ENCODE results near the gene SLC9A8. TPM values are rescaled to one million over a fixed set of nuclear protein-coding genes. Genes with fewer than 3 reads are reported as not detected.
"Not testable (repeated sequence)": the region's sequence is repeated elsewhere in the genome, so short reads cannot be mapped to it uniquely, and the experiment has no call there.

SLC9A8 gene
- total RNA-seq, 3 donors from 2014 or later, result 15.9 to 26.9 (median 16.3) TPM

DNA sequence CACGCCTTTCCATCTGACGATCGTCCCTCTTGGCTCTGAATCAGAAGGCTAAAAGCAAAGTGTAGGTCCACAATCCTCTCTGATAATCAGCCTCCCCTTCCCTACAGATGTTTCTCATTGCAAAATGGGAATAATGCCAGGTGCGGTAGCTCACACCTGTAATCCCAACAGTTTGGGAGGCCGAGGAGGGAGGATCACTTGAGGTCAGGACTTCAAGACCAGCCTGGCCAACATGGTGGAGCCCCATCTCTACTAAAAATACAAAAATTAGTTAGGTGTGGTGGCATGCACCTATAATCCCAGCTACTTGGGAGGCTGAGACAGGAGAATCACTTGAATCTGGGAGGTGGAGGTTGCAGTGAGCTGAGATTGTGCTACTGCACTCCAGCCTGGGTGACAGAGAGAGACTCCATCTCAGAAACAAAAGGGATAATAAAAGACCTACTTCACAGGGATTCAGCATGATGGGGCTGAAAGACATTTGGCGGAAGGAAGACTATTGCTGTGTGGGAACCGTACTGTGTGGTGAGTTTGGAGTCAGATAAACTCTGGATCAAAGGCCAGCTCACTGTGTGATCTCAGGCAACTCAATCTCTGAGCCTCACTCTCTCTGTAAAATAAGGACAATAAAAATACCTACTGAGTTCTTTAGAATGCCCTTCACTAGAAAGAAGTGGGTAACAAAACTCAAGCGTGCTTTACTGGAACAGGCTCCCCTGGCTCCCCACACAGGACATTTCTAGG lies 15.9 kb upstream of the SLC9A8 start:
- H3K4me3 ChIP-seq, result no peak overlapping the region
- H3K4me1 ChIP-seq (ENCODE audit: low read depth), result peaks cover 13% of the 10 kb centered on the region
- H3K36me3 ChIP-seq (ENCODE audit: low read depth), result no peaks in the 10 kb centered on the region
- no peaks in the 10 kb centered on the region for H3K9me3 ChIP-seq
- DNase-seq, result peak in 2 of 3 donors; percentile 14 to 33
- ATAC-seq, result peak; percentile 34
- TF ChIP-seq, protein P1, sequence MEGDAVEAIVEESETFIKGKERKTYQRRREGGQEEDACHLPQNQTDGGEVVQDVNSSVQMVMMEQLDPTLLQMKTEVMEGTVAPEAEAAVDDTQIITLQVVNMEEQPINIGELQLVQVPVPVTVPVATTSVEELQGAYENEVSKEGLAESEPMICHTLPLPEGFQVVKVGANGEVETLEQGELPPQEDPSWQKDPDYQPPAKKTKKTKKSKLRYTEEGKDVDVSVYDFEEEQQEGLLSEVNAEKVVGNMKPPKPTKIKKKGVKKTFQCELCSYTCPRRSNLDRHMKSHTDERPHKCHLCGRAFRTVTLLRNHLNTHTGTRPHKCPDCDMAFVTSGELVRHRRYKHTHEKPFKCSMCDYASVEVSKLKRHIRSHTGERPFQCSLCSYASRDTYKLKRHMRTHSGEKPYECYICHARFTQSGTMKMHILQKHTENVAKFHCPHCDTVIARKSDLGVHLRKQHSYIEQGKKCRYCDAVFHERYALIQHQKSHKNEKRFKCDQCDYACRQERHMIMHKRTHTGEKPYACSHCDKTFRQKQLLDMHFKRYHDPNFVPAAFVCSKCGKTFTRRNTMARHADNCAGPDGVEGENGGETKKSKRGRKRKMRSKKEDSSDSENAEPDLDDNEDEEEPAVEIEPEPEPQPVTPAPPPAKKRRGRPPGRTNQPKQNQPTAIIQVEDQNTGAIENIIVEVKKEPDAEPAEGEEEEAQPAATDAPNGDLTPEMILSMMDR (IDR thresholded peaks at IDR 0.05), result no peak
- intact Hi-C loops (cut with DNase I, micrococcal nuclease), result no loop called here

DNA sequence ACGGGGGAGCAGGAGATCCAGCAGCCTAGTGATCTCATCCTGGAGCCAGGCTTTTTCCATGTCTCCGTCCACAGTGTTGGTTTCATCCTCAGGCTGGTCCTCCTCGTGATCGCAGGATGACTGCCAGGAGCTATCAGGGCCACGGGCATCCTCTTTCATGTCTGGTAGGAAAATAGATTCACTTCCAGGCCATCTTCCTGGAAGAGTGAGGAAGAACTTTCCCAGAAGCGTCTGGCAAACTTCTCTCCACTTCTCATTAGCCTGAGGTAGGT lies 15.3 kb upstream of the SLC9A8 start:
- DNase-seq, result no peak
- no peak for ATAC-seq
- TF ChIP-seq, protein P1 (IDR thresholded peaks at IDR 0.05), result no peak
- H3K4me1 ChIP-seq (ENCODE audit: low read depth), result peaks cover 13% of the 10 kb centered on the region
- H3K36me3 ChIP-seq (ENCODE audit: low read depth), result no peaks in the 10 kb centered on the region
- intact Hi-C loops (cut with DNase I, micrococcal nuclease), result no loop called here
- no peak overlapping the region for H3K4me3 ChIP-seq
- no peaks in the 10 kb centered on the region for H3K9me3 ChIP-seq

DNA sequence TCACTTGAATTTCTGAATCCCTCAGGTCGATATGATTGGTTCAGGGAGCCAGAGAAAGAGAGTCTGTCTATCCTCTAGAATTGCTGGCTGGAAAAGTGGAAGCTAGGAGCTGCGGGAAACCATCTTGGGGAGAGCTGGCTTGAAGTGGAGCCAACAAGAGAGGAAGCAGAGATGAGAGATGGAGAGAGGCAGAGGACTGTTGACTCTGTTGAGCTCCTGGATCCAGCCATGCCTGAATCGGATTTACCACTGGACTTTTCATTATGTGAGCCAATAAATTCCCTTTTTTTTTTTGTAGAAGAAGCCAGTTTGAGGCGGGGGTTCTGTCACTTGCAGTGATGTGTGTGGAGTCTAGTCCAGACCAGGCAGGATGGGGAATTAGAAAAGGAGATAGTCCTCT lies 13.9 kb upstream of the SLC9A8 start:
- no peaks in the 10 kb centered on the region for H3K36me3 ChIP-seq (ENCODE audit: low read depth)
- intact Hi-C loops (cut with DNase I, micrococcal nuclease), result no loop called here
- ATAC-seq, result no peak
- TF ChIP-seq, protein P1 (IDR thresholded peaks at IDR 0.05), result no peak
- peaks cover 14% of the 10 kb centered on the region for H3K4me1 ChIP-seq (ENCODE audit: low read depth)
- H3K9me3 ChIP-seq, result no peaks in the 10 kb centered on the region
- H3K4me3 ChIP-seq, result no peak overlapping the region
- DNase-seq, result no peak

DNA sequence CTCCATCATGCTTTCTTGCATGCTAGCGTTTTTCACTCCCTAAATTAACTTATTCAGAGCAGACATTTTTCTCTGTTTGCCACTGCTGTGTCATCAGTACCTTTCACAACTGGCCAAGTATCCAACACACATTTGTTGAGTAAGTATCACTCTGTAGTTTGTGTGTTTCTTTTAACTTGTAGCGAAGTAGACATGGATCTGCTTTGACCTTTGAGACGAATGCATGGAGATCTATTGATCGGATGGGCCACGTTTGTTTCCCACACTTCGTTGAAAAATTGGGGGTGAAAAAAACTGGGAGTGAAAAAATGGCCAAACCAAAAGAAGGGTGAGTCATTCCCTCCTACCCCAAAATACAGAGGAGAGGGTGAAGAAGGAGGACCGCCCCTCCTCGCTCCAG lies 12.9 kb upstream of the SLC9A8 start:
- no peaks in the 10 kb centered on the region for H3K9me3 ChIP-seq
- H3K4me3 ChIP-seq, result no peak overlapping the region
- ATAC-seq (no peak), DNase-seq (no peak)
- intact Hi-C loops (cut with DNase I, micrococcal nuclease), result no loop called here
- TF ChIP-seq, protein P1 (IDR thresholded peaks at IDR 0.05), result no peak
- H3K4me1 ChIP-seq (ENCODE audit: low read depth), result peaks cover 8% of the 10 kb centered on the region
- no peaks in the 10 kb centered on the region for H3K36me3 ChIP-seq (ENCODE audit: low read depth)

DNA sequence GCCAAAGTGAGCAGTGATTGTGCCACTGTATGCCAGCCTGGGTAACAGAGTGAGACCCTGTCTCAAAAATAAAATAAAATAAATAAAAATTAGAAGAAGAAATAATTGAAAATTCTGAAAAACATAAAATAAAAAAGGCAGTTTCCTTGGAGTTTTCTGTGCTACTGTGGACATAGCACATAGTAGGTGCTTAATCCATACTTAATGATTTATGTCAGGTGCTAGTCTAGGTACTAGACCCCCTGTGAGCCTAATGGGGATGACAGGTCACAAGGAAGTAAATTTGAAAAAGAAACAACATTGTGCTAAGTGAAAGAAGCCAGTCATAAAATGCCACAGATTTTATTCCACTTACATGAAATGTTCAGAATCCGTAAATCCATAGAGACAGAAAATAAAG lies 9.2 kb upstream of the SLC9A8 start:
- H3K4me1 ChIP-seq (ENCODE audit: low read depth), result peaks cover 8% of the 10 kb centered on the region
- H3K4me3 ChIP-seq, result no peak overlapping the region
- no peak for ATAC-seq
- H3K36me3 ChIP-seq (ENCODE audit: low read depth), result no peaks in the 10 kb centered on the region
- no peaks in the 10 kb centered on the region for H3K9me3 ChIP-seq
- TF ChIP-seq, protein P1 (IDR thresholded peaks at IDR 0.05), result no peak
- no peak for DNase-seq
- intact Hi-C loops (cut with DNase I, micrococcal nuclease), result no loop called here

DNA sequence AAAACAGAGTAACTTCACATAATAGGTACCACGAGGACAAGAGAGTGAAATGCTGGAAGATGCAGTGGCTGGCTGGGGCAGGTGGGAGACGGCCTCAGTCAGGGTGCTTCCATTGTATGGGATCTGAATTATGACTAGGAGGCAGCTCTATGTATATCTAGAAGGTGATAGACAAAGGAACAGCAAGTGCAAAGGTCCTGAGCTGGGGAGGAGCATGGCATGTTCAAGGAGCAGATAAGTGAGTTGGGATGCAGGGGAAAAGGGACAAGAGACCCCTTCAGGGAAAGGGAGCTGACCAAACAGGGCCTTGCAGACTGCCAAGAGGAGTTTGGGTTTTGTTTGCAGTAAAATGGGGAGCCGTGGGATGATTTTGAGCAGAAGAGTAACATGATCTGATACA lies 8.3 kb upstream of the SLC9A8 start:
- intact Hi-C loops (cut with DNase I, micrococcal nuclease), result no loop called here
- H3K9me3 ChIP-seq, result no peaks in the 10 kb centered on the region
- H3K36me3 ChIP-seq (ENCODE audit: low read depth), result no peaks in the 10 kb centered on the region
- DNase-seq (no peak), ATAC-seq (no peak)
- TF ChIP-seq, protein P1 (IDR thresholded peaks at IDR 0.05), result no peak
- H3K4me1 ChIP-seq (ENCODE audit: low read depth), result peaks cover 8% of the 10 kb centered on the region
- H3K4me3 ChIP-seq, result no peak overlapping the region

GRCh38 chr20:49805224-49805876 lies 7.3 kb upstream of the SLC9A8 start:
- DNase-seq, result peak in 1 of 3 donors; percentile 75
- intact Hi-C loops (cut with DNase I, micrococcal nuclease), result not testable (repeated sequence)

More at GRCh38 chr20:49805224-49805876, 7.3 kb upstream of the SLC9A8 start:
- H3K4me1 ChIP-seq (ENCODE audit: low read depth); H3K9me3 ChIP-seq; H3K4me3 ChIP-seq; H3K36me3 ChIP-seq (ENCODE audit: low read depth): not testable (repeated sequence)
- peak; percentile 91 for ATAC-seq
